Subcutaneous abdominal adipose tissue (tissue), 5 donors: ENCODE data around the gene AQP6.

Experiments used
- H3K27ac ChIP-seq: one replicate; pipeline ENCODE4 v1.7.0; 2013; ENCODE audit warnings: low read depth, mild to moderate bottlenecking, inconsistent platforms, low read length, moderate library complexity
- H3K27me3 ChIP-seq, 5 donors: one replicate each; pipeline ENCODE4 v1.7.0; 2013; ENCODE audit warnings: low read length in 5 of 5, inconsistent platforms in 1 of 5; ENCODE audit not compliant: control insufficient read depth in 5 of 5, insufficient read depth in 4 of 5
- H3K36me3 ChIP-seq, 5 donors: one replicate each; pipeline ENCODE4 v1.7.0; 2013; ENCODE audit warnings: low read length in 5 of 5; ENCODE audit not compliant: control insufficient read depth in 5 of 5, insufficient read depth in 5 of 5
- H3K4me1 ChIP-seq, 5 donors: one replicate each; pipeline ENCODE4 v1.7.0; 2013; ENCODE audit warnings: low read length in 5 of 5, mild to moderate bottlenecking in 3 of 5, moderate library complexity in 1 of 5; ENCODE audit not compliant: control insufficient read depth in 5 of 5, insufficient read depth in 5 of 5
- H3K4me3 ChIP-seq, 5 donors: one replicate each; pipeline ENCODE4 v1.7.0; 2013; ENCODE audit warnings: low read length in 5 of 5, low read depth in 1 of 5
- H3K9ac ChIP-seq, 5 donors: one replicate each; pipeline ENCODE4 v1.7.0; 2013; ENCODE audit warnings: low read length in 5 of 5, mild to moderate bottlenecking in 4 of 5, moderate library complexity in 3 of 5
- H3K9me3 ChIP-seq, 5 donors: one replicate each; pipeline ENCODE4 v1.7.0; 2013; ENCODE audit warnings: low read length in 5 of 5; ENCODE audit not compliant: control insufficient read depth in 5 of 5
- donor health status: healthy.
- donor health status: healthy.
- donor health status: healthy.
- donor health status: healthy.
- donor health status: healthy.

AQP6 gene

DNA sequence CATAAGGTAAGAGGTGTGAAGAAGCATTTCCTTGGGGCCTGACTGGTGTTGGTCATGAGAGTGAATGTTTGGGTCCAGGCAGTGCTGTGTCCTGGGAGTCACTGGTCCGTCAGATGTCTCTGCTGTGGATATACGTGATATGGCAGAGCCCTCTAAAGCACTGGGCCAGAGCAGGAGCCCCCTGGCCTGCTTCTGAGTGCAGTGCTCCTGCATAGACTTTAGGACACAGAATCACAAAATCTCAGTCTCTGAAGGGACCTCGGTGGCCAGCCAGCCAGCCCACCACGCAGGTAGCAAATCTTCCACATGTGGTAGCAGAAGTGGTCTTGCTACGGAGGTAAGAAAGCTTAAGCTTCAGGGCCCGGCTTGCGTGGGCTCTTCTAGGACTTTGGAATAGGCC, 40.7 kb upstream of the AQP6 start:
- H3K9me3 ChIP-seq: no peaks in the 10 kb centered on the region
- H3K36me3 ChIP-seq: no peaks in the 10 kb centered on the region
- H3K4me1 ChIP-seq: no peaks in the 10 kb centered on the region
- no peak overlapping the region for H3K9ac ChIP-seq
- no peak overlapping the region for H3K27ac ChIP-seq
- H3K27me3 ChIP-seq: peaks cover 0 to 3% (median 0%) of the 10 kb centered on the region in 5 donors
- no peak overlapping the region for H3K4me3 ChIP-seq

GRCh38 chr12:49932533-49933130, 40.1 kb upstream of the AQP6 start:
- Histone ChIP-seq H3K4me1 (no peaks in the 10 kb centered on the region), H3K9ac (no peak overlapping the region), H3K9me3 (no peaks in the 10 kb centered on the region), H3K27me3 (peaks cover 0 to 3% (median 0%) of the 10 kb centered on the region in 5 donors), H3K27ac (no peak overlapping the region), H3K4me3 (no peak overlapping the region), H3K36me3 (no peaks in the 10 kb centered on the region)

GRCh38 chr12:49933796-49934195, 39.0 kb upstream of the AQP6 start:
- peaks cover 0 to 3% (median 0%) of the 10 kb centered on the region in 5 donors for H3K27me3 ChIP-seq
- H3K36me3 ChIP-seq: no peaks in the 10 kb centered on the region
- no peaks in the 10 kb centered on the region for H3K9me3 ChIP-seq
- no peak overlapping the region for H3K4me3 ChIP-seq
- H3K4me1 ChIP-seq: peaks cover 0 to 4% (median 0%) of the 10 kb centered on the region in 5 donors
- H3K9ac ChIP-seq: no peak overlapping the region
- H3K27ac ChIP-seq: no peak overlapping the region

GRCh38 chr12:49934505-49934904, 38.2 kb upstream of the AQP6 start:
- H3K27ac ChIP-seq: no peak overlapping the region
- H3K36me3 ChIP-seq: no peaks in the 10 kb centered on the region

GRCh38 chr12:49936925-49937324, 35.8 kb upstream of the AQP6 start:
- Histone ChIP-seq H3K9ac (no peak overlapping the region), H3K9me3 (no peaks in the 10 kb centered on the region), H3K27me3 (no peaks in the 10 kb centered on the region), H3K4me3 (no peak overlapping the region), H3K27ac (no peak overlapping the region), H3K4me1 (peaks cover 0 to 4% (median 0%) of the 10 kb centered on the region in 5 donors), H3K36me3 (no peaks in the 10 kb centered on the region)

More at GRCh38 chr12:49934505-49934904, 38.2 kb upstream of the AQP6 start:
- Histone ChIP-seq H3K9ac (no peak overlapping the region), H3K27me3 (peaks cover 0 to 3% (median 0%) of the 10 kb centered on the region in 5 donors), H3K4me1 (peaks cover 0 to 4% (median 0%) of the 10 kb centered on the region in 5 donors), H3K9me3 (no peaks in the 10 kb centered on the region), H3K4me3 (no peak overlapping the region)

DNA sequence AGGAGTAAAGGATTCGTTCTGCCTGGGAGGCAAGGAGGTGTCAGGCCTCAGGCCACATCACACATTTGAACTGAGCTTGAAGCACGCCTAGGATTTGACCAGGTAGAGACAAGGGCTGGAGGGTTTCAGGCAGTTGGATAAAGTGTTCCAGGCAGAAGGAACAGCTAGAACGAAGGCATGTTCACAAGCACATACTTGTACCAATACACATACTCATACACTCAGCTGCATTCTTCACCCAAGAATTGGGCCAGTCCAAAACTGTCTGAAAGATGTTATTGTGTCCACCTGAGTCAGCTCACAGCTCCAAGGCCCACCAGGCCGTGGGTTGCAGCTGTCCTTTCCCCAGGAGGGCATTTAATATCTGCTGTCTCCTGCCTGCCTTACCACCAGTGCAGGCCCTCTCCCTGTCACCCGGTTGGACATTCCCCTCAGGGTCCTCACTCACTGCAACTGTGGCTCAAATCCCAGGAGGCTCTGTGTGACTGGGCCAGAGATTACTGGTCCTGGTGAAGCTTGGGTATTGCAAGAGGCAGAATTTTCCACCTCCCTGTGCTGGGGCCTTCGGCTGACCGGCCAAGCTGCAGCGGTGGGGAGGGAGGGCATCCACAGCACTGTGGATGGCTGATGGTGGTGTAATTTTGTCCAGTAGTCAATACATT, 35.0 kb upstream of the AQP6 start:
- no peak overlapping the region for H3K4me3 ChIP-seq
- H3K9ac ChIP-seq: no peak overlapping the region
- no peaks in the 10 kb centered on the region for H3K36me3 ChIP-seq
- peaks cover 0 to 4% (median 0%) of the 10 kb centered on the region in 5 donors for H3K4me1 ChIP-seq
- H3K27ac ChIP-seq: no peak overlapping the region
- H3K9me3 ChIP-seq: no peaks in the 10 kb centered on the region
- H3K27me3 ChIP-seq: no peaks in the 10 kb centered on the region

DNA sequence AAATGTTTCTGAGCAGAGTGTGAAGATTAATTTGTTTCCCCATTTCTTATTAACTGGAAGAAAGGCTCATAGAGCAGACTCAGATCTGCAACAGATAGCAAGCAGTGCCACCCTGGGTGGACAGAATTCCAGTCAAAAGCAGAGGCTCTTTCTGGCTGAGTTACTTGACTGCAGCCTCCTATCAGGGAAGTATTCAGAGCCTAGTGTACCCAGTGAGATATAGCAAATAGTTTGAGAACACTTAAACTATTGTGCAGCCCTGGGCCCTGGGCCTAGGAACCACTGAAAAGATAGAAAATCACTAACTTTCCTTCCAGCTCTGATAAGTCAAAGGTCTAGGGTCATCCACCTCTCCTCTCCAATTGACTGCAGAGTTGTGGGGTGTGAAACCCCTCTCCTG, 33.4 kb upstream of the AQP6 start:
- no peak overlapping the region for H3K9ac ChIP-seq
- H3K36me3 ChIP-seq: no peaks in the 10 kb centered on the region
- H3K27ac ChIP-seq: no peak overlapping the region
- H3K9me3 ChIP-seq: no peaks in the 10 kb centered on the region
- peaks cover 0 to 4% (median 0%) of the 10 kb centered on the region in 5 donors for H3K4me1 ChIP-seq
- no peak overlapping the region for H3K4me3 ChIP-seq
- peaks cover 0 to 3% (median 0%) of the 10 kb centered on the region in 5 donors for H3K27me3 ChIP-seq

DNA sequence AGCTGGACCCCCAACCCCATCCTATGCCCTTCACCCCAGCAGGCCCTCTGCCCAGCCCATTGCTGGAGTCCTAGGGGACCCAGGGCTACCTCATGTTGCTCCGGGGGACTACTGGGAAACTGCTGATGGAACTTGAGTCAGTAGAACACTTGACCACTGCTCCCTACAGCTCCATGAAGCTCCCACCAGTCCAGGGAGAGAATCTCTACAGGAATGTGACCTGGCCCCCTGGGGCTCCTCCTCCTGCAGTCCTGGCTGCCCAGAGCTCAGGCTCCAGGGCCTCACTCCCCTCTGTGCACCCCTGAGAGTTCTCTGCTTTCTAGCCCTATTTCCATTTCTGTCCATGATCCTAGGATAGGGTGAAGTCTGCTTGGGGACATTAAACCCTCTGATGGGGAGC, 33.0 kb upstream of the AQP6 start:
- H3K4me1 ChIP-seq: peaks cover 0 to 4% (median 0%) of the 10 kb centered on the region in 5 donors
- H3K27me3 ChIP-seq: peaks cover 0 to 3% (median 0%) of the 10 kb centered on the region in 5 donors
- H3K9ac ChIP-seq: no peak overlapping the region
- H3K9me3 ChIP-seq: no peaks in the 10 kb centered on the region
- H3K27ac ChIP-seq: no peak overlapping the region
- H3K4me3 ChIP-seq: no peak overlapping the region
- no peaks in the 10 kb centered on the region for H3K36me3 ChIP-seq

- Histone ChIP-seq H3K9me3 (no peaks in the 10 kb centered on the region), H3K27me3 (peaks cover 0 to 3% (median 0%) of the 10 kb centered on the region in 5 donors), H3K27ac (no peak overlapping the region), H3K36me3 (no peaks in the 10 kb centered on the region), H3K9ac (no peak overlapping the region), H3K4me3 (no peak overlapping the region), H3K4me1 (peaks cover 0 to 12% (median 7%) of the 10 kb centered on the region in 5 donors)
Observed at GRCh38 chr12:49941556-49942511, 30.9 kb upstream of the AQP6 start.

DNA sequence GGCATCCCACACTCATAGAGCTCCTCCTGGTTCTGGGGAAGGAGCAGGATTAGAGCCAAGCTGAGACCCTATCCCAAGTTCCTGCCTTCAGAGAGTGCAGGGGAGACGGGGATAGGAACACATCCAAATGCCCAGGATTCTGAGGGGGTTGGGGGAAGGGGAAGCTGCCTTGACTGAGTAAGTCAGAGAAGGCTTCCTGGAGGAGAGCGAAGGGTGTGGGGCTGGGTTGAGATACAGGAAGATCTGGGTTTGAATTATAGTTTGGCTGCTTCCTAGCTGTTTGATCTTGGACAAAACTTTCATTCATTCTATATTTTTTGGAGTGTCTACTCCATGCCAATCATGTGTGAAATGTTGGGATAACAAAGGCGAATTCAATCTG, 30.2 kb upstream of the AQP6 start:
- Histone ChIP-seq H3K9ac (no peak overlapping the region), H3K4me3 (no peak overlapping the region), H3K27ac (no peak overlapping the region), H3K9me3 (no peaks in the 10 kb centered on the region), H3K27me3 (peaks cover 0 to 3% (median 0%) of the 10 kb centered on the region in 5 donors), H3K36me3 (no peaks in the 10 kb centered on the region), H3K4me1 (peaks cover 0 to 12% (median 7%) of the 10 kb centered on the region in 5 donors)
